ENCODE measurements around the gene RPRD2. TPM values are rescaled to one million over a fixed set of nuclear protein-coding genes. Genes with fewer than 3 reads are reported as not detected.

Gene RPRD2
- total RNA-seq, 4 donors from 2014 or later = 14.5 to 19.9 (median 16.3) TPM

DNA sequence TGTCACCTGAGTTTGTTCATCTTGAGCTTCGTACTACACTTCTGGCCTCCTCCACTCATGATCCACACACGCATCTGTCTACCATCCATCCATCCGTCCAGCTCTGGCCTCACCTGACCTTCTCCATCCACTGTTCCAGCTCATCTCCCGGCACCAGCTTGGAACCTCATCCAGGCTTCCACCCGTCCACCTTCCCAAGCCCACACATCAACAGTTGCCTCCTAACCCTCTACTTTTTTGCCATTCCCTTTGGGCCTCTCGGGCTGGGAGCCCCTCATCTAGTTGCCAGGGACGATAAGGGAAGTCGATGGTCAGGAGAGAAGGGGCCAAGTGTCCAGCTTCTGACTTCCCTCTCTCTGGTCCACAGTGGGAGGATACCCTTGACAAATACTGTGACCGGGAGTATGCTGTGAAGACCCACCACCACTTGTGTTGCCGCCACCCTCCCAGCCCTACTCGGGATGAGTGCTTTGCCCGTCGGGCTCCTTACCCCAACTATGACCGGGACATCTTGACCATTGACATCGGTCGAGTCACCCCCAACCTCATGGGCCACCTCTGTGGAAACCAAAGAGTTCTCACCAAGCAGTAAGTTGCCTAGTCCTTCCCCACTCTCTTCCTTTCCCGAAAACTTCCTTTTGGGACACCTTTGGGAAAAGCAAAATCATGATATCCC, 148.2 kb downstream of the RPRD2 start:
- TF ChIP-seq, protein P1, sequence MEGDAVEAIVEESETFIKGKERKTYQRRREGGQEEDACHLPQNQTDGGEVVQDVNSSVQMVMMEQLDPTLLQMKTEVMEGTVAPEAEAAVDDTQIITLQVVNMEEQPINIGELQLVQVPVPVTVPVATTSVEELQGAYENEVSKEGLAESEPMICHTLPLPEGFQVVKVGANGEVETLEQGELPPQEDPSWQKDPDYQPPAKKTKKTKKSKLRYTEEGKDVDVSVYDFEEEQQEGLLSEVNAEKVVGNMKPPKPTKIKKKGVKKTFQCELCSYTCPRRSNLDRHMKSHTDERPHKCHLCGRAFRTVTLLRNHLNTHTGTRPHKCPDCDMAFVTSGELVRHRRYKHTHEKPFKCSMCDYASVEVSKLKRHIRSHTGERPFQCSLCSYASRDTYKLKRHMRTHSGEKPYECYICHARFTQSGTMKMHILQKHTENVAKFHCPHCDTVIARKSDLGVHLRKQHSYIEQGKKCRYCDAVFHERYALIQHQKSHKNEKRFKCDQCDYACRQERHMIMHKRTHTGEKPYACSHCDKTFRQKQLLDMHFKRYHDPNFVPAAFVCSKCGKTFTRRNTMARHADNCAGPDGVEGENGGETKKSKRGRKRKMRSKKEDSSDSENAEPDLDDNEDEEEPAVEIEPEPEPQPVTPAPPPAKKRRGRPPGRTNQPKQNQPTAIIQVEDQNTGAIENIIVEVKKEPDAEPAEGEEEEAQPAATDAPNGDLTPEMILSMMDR (IDR thresholded peaks at IDR 0.05) = no peak
- ATAC-seq (ENCODE audit: low FRiP score) = no peak
- DNase-seq (ENCODE audit: low spot score) = no peak

GRCh38 chr1:150512846-150513245, 148.9 kb downstream of the RPRD2 start:
- no peak for DNase-seq (ENCODE audit: low spot score)
- no peak for ATAC-seq (ENCODE audit: low FRiP score)
- TF ChIP-seq, protein P1 (IDR thresholded peaks at IDR 0.05) = no peak

DNA sequence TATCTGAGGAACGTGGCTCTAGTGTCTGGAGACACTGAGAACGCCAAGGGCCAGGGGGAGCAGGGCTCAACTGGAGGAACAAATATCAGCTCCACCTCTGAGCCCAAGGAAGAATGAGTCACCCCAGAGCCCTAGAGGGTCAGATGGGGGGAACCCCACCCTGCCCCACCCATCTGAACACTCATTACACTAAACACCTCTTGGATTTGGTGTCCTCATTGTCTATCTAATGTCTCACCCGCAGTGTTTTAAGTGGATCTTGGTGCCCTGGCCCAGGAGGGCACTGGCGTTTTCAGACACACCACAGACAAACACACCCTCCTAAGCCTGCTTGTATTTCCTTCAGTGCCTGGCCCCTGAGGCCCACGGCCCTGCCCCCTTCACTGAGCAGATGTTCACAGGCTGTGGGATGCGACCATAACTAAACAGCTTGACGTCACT, 149.4 kb downstream of the RPRD2 start:
- TF ChIP-seq, protein P1 (IDR thresholded peaks at IDR 0.05) = no peak
- DNase-seq (ENCODE audit: low spot score) = no peak
- no peak for ATAC-seq (ENCODE audit: low FRiP score)

- DNase-seq (ENCODE audit: low spot score) (no peak), ATAC-seq (ENCODE audit: low FRiP score) (no peak)
- TF ChIP-seq, protein P1 (IDR thresholded peaks at IDR 0.05) = no peak
Measured at GRCh38 chr1:150514260-150514659, 150.3 kb downstream of the RPRD2 start.

DNA sequence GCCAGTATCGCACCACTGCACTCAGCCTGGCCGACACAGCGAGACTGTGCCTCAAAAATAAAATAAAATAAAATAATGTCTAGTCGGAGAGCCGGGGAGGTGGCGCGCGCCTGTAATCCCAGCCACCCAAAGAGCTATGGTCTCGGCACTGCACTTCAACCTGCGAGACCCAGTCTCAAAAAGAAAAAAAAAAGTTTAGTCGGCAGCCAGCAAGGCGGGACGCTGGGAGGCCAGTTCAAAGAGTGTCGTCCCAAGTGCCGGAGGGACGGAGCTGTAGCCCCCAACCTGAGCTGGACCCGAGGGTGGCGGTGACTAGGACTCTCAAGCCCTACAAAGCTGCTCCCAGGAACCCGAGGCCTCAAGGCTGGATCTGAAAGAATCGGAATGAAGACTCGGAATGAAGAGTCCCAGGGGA, 151.0 kb downstream of the RPRD2 start:
- TF ChIP-seq, protein P1 (IDR thresholded peaks at IDR 0.05) = no peak
- no peak for DNase-seq (ENCODE audit: low spot score)
- ATAC-seq (ENCODE audit: low FRiP score) = no peak

DNA sequence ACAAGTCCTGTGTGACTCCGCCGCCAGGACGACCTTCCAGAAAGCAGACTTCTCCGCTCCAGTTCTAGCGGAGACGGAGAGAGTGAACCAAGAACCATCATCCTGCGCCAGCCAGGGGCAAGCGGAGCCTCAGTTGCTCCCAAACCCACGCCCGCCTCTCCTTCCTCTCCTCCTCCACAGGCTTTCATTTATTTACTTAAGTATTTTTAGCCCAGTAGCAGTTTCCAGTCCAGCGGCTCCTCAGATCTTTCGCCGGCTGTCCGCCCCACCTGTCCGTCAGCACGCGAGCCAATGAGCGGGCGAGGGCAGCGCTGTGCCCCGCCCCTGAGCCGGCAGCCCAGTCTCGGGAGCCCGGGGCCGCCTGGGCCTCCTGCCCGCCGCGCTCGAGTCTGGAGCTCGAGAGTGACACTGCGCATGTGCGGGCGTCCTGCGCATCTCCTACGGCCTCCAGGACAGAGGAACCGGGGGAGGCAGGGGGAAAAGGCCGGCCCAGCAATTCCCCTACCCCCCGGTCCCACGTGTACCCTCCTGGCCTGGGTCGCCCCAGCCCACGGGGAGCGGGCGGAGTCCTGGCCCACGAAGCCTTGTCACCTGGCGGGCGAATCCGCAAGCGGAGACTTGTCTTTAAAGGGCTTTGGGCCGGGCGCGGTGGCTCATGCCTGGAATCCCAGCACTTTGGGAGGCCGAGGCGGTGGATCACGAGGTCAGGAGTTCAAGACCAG, 151.5 kb downstream of the RPRD2 start, which contains the start of gene FALEC:
Gene FALEC (plus strand): TSS at position 425 of the 722 bp plus-strand sequence.
- TF ChIP-seq, protein P1 (IDR thresholded peaks at IDR 0.05) = no peak
- DNase-seq (ENCODE audit: low spot score) (peak; percentile 80), ATAC-seq (ENCODE audit: low FRiP score) (peak; percentile 98)
